Measurements from ENCODE around the gene PGS1.

PGS1 gene

DNA sequence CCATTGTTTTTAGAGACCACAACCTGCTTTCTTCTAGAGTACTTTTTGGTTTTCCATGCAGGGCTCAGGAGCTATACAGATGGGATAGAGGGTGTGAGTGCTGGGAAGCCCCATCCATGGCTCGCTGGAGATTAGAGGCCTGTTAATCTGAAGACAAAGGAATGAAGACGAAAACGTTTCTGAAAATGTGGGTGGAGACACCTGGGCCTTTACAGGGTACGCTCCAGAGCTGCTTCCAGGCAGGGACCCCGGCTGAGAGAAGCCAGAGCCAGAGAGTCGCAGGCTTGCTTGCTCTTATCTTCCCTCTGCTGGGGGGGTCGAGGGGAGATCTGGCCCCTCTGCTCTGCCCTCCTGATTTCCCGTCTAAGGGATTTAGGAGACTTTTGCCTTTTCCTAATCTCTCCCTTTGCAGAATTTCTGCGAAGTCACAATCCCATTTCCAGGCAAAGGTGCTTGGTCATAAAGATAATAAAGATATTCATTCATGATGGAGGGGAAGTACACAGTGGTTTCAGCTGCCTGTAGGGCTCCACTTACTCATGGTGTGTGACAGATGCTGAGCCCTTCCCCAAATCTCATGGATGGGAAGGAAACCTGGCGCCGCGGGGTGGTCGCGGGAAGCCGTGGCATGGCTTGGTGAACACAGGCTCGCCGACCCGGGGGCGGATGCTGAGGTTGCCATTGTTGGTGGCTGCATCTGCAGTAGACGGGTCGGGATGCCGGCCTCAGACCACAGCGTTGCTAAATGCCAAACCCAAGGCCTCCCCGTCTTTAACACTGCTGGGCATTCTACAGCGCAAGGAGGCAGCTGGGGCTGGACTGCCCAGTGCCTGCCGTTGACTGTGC, 13.8 kb upstream of the PGS1 start:
- peak; percentile 54 for DNase-seq

- DNase-seq: no peak
These were observed 12.8 kb upstream of the PGS1 start for GRCh38 chr17:78365561-78366108.

DNA sequence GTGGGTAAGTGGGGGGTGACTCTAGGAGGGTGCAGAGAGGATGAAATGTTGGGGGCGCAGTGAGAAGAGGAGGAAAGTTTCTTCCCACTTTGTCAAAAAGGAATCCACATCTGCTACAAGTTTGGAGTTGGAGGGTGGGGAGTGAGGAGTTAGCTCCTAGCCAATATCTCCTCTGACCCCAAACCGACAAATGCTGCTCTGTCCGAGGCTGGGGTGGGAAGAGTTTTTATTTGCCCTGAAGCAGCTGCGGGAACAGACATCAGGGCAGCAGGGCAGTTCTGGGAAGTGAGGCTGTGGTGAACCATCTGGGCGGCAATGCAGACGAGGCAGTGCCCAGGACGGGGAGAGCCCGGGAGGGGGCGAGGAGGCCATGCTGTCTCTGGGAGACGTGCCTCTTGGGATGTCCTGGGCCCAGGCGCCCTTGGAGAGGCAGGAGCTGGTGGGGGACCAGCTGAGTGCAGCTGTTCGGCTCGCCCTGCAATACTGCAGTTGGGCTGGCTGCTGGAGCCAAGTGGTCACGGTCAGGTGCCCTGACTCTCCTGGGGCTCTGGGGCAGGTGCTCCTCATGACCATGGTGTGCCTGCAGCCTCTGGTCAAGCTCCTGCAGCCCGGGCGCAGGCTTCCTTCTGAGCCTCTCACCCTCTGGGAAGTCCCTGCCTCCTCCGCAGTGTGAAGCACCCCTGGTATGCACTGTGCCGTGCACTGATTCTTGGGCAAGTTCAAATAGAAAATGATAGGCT, 12.2 kb upstream of the PGS1 start:
- DNase-seq: no peak

DNA sequence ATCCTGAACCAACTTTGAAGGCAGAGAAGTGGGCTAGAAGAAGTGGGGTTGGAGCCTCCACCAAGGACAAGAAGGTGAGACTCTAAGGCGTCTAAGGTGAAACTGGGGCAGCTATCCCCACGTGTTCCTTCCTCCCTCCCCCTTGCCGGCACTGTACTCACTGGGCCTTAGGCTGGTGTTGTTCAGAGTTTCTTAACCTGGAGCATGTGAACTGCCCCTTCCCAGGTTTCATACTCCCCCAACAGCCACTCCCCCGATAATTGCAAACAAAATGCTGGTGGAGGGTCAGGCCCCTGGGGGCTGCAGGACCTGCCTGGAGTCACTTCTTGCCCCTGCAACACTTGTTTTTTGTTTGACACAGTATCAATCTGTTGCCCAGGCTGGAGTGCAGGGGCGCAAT, 11.3 kb upstream of the PGS1 start:
- DNase-seq: no peak

- DNase-seq: no peak
These were observed 10.1 kb upstream of the PGS1 start for GRCh38 chr17:78368348-78368747.

DNA sequence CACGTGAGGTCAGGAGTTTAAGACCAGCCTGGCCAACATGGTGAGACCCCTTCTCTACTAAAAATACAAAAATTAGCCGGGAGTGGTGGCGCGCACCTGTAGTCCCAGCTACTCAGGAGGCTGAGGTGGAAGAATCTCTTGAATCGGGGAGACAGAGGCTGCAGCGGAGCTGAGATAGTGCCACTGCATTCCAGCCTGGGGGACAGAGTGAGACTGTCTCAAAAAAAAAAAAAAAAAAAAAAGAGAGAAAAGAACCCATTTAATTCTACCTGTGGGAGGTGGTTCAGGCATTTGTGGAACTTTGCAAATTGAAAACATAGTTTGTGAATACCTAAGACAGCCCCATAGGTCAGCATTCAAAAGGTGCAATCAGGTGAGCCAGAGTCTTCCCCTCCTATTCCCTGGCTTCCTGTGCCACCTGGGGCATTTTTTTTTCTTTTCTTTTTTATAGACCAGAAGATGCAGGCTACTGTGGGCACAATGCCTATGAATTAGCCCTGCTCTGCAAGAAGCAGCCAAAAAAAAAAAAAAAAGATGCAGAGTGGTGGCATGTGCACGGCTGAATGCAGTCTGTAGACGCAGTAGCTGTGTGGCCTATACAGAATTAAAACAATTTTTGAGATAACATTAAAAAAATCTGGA, 9.5 kb upstream of the PGS1 start:
- DNase-seq: no peak

- DNase-seq: no peak
These were observed 8.6 kb upstream of the PGS1 start for GRCh38 chr17:78369791-78370381.

DNA sequence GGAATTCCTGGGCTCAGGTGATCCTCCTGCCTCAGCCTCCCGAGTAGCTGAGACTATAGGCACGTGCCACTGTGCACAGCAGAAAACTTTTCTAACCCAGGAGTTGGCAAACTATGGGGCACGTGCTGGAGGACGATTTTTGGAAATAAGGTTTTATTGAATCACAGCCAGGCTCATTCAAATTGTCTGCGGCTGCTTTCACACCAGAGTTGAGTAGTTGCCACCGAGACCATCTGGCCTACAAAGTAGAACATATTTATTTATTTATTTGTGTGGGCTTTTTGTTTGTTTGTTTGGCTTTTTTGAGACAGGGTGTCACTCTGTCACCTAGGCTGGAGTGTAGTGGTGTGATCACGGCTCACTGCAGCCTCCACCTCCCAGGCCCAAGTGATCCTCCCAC, 7.4 kb upstream of the PGS1 start:
- DNase-seq: no peak

DNA sequence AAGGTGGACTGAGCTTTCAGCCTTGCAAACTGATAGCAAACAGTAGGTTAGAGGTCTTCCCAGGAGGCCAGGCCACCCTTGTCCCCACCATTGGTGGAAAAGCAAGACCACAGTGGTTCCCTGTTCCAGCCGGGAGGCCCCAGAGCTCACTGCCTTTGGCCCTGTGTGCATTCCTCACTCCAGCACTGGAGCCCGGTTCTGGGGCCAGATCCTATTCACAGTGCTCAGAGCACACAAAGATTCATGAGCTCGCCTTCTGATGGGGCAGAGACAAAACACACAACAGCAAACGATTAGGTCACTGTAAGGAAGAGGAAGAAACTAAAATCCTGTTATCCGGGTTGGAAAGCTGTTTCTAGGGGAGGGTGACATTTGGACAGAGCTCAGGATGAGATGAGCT, 5.6 kb upstream of the PGS1 start:
- DNase-seq: no peak

GRCh38 chr17:78374189-78374588, 4.3 kb upstream of the PGS1 start:
- DNase-seq: peak; percentile 41

DNA sequence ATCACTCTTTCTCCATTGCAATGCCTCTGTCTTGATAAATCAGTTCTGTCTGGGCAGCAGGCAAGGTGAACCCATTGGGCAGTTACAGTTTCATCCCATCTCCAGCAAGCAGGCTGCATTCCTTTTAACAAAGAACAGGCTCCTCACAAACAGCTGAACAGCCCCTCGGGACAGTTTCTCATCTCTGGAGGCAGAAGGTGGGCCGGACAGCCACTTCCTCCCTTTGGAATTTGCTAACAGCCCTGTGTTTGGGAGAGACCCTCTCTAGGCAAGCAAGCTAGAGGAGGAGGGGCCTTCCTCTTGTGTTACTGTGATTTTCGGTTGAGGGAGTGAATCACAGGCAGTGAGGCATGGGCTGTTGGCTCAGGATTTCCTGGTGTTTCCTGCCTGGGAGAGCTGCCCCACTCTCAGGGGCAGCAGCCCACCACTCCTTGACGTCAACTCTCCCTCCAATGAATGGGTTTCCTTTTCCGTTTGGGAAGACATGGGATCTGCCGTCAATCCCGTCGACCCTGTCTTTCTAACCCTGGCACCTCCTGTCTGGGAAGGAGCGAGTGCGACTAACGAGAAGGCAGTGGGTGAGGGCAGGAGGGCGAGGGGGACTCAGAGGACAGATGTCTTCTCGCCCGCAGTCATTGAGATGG, 3.7 kb upstream of the PGS1 start:
- DNase-seq: no peak

DNA sequence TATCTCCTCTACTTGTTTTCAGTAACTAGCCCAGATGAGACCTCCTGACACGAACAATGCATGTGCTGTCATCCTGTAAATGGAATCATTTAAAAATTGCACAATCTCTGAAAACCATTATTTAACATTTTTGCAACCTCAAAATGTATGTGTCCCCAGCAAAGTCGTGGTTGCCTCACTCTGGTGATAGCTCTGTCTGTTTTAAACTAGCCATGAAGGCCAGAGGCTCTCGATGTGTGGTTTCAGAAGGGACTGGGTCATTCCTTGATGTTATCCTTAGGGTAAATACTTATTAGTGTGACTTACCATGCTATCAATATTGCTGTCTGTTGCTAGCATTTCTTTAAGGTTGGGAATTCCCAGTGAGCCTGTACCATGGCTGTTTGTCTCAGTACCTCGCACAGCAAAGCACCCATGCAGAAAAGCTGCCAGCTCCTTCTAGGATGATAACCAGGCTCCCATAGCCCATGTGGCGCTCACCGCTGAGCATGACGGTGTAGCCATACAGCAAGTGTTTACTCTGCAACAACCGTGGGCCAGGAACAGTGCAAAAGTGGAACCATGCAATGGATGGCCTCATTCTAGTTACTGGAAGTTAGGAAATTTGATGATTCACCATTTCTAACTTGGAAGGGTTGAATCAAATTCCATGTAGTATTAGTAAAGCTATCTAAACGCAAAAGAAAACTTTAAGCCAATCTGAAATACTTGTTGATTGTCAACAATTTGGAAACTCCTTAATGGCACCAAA, 2.9 kb upstream of the PGS1 start:
- DNase-seq: no peak

GRCh38 chr17:78376161-78376560, 2.3 kb upstream of the PGS1 start:
- no peak for DNase-seq

DNA sequence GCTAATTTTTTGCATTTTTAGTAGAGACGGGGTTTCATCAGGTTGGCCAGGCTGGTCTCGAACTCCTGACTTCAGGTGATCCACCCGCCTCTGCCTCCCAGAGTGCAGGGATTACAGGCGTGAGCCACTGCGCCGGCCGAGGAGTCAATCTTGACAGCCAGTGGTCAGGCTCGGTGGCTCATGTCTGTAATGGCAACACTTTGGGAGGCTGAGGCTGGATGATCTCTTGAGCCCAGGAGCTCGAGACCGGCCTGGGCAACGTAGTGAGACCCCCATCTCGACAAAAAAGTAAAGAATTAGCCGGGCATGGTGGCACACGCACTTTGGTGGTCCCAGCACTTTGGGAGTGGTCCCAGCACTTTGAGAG, 608 bp upstream of the PGS1 start:
- DNase-seq: no peak

DNA sequence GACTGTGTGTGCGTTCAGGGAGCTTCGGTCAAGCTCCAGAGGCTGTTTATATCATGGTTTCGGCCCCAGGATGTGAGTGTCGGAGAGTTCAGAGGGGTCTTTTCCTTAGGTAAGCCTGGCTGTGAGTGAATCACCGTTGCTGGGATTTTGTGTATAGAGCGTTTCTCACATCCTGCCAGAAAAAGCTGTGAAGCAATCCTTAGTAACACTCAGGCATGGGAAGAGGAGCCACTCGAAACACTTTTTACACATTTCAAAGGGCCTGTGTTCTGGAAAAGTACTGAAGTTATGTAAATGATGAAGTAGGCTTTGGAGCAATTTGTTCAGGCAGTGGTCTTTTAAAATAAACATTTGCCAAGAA, 662 bp downstream of the PGS1 start:
- DNase-seq: no peak

DNA sequence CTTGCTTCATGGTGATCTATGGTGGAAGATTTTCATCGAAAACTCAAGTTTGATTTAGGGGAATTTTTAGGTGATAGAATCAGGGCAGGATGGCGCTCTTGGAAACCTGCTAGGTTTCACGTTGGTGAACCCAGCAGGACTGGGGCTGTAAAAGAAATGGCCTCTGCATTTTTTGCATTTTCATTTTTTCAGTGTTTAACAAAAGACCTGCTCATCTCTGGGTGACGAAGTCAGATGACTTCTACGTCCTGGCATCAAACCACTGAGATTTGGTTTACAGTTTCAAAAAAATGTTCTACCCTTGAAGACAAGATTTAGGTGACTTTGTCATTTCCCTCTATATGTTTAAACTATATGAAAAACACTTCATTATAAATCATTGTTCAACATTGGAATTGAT, 1.9 kb downstream of the PGS1 start:
- DNase-seq: no peak

DNA sequence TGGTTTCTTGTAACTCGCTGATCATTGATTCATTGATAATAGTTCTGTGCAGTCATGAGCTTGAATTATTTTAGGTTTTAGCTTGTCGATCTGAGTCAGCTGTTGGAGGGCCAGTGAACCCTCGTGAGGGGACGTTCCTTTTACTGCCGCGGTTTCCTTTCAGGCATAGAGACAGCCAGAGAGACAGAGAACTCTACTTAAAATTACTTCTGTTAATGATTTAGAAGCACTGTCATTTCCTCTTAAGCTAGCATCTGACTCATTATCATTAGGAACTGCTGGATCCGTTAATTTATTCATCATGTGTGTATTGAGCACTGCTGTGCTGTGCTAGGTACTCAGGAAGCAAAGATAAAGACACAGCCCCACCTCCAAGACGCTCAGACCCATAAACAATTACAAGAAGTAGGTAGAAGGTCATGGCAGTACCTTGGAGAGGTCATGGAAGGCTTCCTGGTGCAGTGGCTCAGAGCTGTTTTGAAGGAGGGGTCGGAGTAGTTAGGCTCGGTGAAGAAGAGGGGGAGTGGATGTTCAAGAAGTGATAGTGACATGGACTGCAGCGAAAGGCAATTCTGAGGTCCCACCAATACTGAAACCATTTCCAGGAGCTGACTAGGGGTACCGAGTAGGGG, 3.3 kb downstream of the PGS1 start:
- peak; percentile 39 for DNase-seq

DNA sequence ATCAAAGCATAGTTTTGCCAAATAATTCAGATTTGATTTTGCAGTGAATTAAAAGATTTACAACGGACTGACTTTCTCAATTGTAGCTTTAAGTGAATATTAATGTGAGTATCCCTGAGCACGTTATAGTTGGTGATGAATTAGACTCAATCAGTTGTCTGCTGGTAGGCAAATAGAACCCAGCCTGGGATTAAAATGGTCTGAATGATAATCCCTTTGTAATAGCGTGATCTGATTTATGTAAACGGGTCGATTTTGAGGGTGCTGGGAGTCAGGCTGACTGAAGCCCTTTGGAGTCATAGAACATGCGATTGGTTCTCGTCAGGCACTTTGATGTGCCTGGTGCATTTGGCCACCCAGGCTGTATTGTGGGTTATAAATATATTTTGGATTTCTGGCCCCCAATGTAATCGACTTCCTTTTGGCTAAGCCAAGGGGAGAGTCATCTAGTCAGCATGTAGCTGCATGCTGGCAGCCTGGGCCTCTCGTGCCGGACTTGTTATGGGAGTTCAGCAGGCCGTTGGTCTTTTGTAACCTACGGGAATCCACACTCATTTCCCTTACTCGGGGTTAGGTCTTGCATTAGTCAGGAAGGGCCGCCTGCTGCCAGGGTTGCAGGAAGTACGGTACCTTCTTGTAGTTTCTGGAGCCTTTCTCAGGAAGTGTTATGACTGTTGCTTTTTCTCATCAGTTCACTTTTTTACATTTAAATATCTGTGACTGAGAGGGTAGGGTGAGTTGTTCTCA, 5.4 kb downstream of the PGS1 start:
- DNase-seq: no peak

- DNase-seq: no peak
These were observed 6.2 kb downstream of the PGS1 start for GRCh38 chr17:78384479-78385175.

Measured in OCI-M1 (cell line).